Loucy (cell line): ENCODE data around the gene PACSIN2.

Experiments used
- H2AFZ ChIP-seq: fragments of 200-600 bp; sonication (generic); 2 replicates; pipeline ENCODE4 v1.6.0; 2016; ENCODE audit warnings: antibody characterized with exemption, mild to moderate bottlenecking, low read length, moderate library complexity
- H3F3A ChIP-seq: fragments of 200-600 bp; 2 replicates; pipeline ENCODE4 v1.6.0; 2016; ENCODE audit warnings: antibody characterized with exemption, low read depth, mild to moderate bottlenecking
- H3K27me3 ChIP-seq: fragments of 200-600 bp; sonication (generic); 2 replicates; pipeline ENCODE4 v1.6.1; 2014; ENCODE audit warnings: low read length, mild to moderate bottlenecking; ENCODE audit not compliant: insufficient read depth, poor library complexity, severe bottlenecking
- H3K36me3 ChIP-seq: fragments of 200-600 bp; sonication (generic); 2 replicates; pipeline ENCODE4 v1.6.1; 2016; ENCODE audit warnings: low read length; ENCODE audit not compliant: insufficient read depth
- H3K4me1 ChIP-seq: fragments of 200-600 bp; sonication (generic); 2 replicates; pipeline ENCODE4 v1.5.1; 2014; ENCODE audit warnings: low read length, mild to moderate bottlenecking; ENCODE audit not compliant: insufficient read depth, poor library complexity, severe bottlenecking
- H3K4me2 ChIP-seq: fragments of 200-600 bp; sonication (generic); 2 replicates; pipeline ENCODE4 v1.6.0; 2014; ENCODE audit warnings: antibody characterized with exemption, low read length, low read depth, mild to moderate bottlenecking; ENCODE audit not compliant: poor library complexity, severe bottlenecking
- H3K4me3 ChIP-seq: fragments of 200-600 bp; sonication (generic); 2 replicates; pipeline ENCODE4 v1.5.1; 2014; ENCODE audit warnings: low read length, mild to moderate bottlenecking, mixed read lengths; ENCODE audit not compliant: poor library complexity, severe bottlenecking
- H3K79me2 ChIP-seq: fragments of 200-600 bp; sonication (generic); 2 replicates; pipeline ENCODE4 v1.6.1; 2014; ENCODE audit warnings: low read length; ENCODE audit not compliant: insufficient read depth
- H3K9ac ChIP-seq: fragments of 200-600 bp; sonication (generic); 2 replicates; pipeline ENCODE4 v1.6.0; 2014; ENCODE audit warnings: mild to moderate bottlenecking, low read depth, low read length, moderate library complexity; ENCODE audit not compliant: poor library complexity, severe bottlenecking
- H3K9me2 ChIP-seq: fragments of 200-600 bp; sonication (generic); replicated peaks from 2 replicates; pipeline ENCODE4 v1.6.1; 2016; ENCODE audit warnings: low read depth, low read length, mixed read lengths
- H3K9me3 ChIP-seq: fragments of 200-600 bp; sonication (generic); 2 replicates; pipeline ENCODE4 v1.6.1; 2014; ENCODE audit warnings: mild to moderate bottlenecking, antibody characterized with exemption, low read length, low read depth; ENCODE audit not compliant: insufficient read depth
- H4K20me1 ChIP-seq: fragments of 200-600 bp; sonication (generic); 2 replicates; pipeline ENCODE4 v1.6.0; 2014; ENCODE audit warnings: antibody characterized with exemption, low read length, mild to moderate bottlenecking; ENCODE audit not compliant: insufficient read depth, poor library complexity, severe bottlenecking
- EZH2phosphoT487 ChIP-seq: fragments of 200-600 bp; IDR thresholded peaks from 2 replicates; pipeline ENCODE4 v1.6.1; 2018; ENCODE audit warnings: antibody characterized with exemption, mild to moderate bottlenecking, moderate library complexity, borderline replicate concordance
- TF ChIP-seq, protein P1 (sequence below): fragments of 200-600 bp; sonication (generic); conservative IDR thresholded peaks from 2 replicates; pipeline ENCODE4 v1.5.1; 2014; ENCODE audit warnings: mild to moderate bottlenecking, antibody characterized with exemption, low read length

PACSIN2 gene

DNA sequence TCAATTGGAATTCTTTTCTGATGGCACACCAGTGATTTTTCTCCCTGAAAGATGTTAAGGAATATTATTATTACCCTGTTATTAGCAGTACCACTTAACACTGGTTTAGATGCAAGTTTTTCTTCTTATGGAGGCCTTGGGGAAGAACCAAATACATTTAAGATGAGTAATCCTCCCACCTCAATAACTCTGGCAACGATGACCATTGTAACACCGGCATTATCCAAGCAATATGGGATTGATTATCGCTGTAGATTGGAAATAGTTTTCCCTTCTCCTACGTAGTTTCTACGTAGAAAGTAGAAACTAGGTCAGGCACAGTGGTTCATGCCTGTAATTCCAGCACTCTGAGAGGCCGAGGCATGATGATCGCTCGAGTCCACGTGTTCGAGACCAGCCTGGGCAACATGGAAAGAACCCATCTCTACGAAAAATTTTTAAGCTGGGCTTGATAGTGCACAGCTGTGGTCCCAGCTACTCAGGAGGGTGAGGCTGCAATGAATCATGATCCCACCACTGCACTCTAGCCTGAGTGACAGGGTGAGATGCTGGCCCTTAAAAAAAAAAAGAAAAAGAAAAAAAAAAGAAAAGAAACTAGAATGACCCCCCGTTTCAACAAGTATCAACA lies 45.5 kb downstream of the PACSIN2 start:
- Histone ChIP-seq H3F3A (peaks cover 2% of the 10 kb centered on the region; the same call in 1 of the 2 replicates), H3K79me2 (peaks cover 79% of the 10 kb centered on the region), H3K9me3 (no peaks in the 10 kb centered on the region), H3K4me2 (no peak overlapping the region), H3K27me3 (no peaks in the 10 kb centered on the region), H2AFZ (no peak overlapping the region), H3K9me2 (no peaks in the 10 kb centered on the region), H3K36me3 (0 out of 2 replicates have a peak, but pooled peaks cover 4% of the 10 kb centered on the region), H3K4me3 (no peak overlapping the region), H3K9ac (no peak overlapping the region), H3K4me1 (peaks cover 9% of the 10 kb centered on the region), H4K20me1 (peaks cover 42% of the 10 kb centered on the region)
- TF ChIP-seq, protein P1, sequence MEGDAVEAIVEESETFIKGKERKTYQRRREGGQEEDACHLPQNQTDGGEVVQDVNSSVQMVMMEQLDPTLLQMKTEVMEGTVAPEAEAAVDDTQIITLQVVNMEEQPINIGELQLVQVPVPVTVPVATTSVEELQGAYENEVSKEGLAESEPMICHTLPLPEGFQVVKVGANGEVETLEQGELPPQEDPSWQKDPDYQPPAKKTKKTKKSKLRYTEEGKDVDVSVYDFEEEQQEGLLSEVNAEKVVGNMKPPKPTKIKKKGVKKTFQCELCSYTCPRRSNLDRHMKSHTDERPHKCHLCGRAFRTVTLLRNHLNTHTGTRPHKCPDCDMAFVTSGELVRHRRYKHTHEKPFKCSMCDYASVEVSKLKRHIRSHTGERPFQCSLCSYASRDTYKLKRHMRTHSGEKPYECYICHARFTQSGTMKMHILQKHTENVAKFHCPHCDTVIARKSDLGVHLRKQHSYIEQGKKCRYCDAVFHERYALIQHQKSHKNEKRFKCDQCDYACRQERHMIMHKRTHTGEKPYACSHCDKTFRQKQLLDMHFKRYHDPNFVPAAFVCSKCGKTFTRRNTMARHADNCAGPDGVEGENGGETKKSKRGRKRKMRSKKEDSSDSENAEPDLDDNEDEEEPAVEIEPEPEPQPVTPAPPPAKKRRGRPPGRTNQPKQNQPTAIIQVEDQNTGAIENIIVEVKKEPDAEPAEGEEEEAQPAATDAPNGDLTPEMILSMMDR = no peak
- TF ChIP-seq EZH2phosphoT487 = no peak

DNA sequence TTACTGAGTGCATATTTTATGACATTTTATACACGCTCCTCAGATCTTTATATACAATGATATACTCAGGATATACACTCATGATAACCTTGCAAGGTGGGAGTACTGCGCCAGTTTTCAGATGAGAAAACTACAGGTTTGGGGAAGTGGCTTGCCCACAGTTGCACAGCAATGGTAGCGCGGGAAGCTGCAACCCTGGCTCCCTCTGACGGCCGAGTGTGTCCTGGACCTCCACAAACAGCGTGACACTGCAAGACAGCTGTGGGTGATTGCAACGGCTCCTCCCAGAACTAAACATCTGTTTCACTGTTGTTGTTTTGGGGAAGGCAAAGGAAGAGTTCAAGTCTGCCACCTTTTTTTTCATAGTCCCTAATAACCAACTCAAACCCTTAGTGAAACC lies 47.0 kb downstream of the PACSIN2 start:
- TF ChIP-seq EZH2phosphoT487 = no peak
- H3K4me3 ChIP-seq = no peak overlapping the region
- no peaks in the 10 kb centered on the region for H3K9me3 ChIP-seq
- peaks cover 4% of the 10 kb centered on the region; the same call in 1 of the 2 replicates for H3K36me3 ChIP-seq
- no peak overlapping the region for H2AFZ ChIP-seq
- H3K4me2 ChIP-seq = no peak overlapping the region
- no peaks in the 10 kb centered on the region for H3K27me3 ChIP-seq
- no peaks in the 10 kb centered on the region for H3K9me2 ChIP-seq
- peaks cover 9% of the 10 kb centered on the region for H3K4me1 ChIP-seq
- peaks cover 2% of the 10 kb centered on the region; the same call in 1 of the 2 replicates for H3F3A ChIP-seq
- no peak overlapping the region for H3K9ac ChIP-seq
- peaks cover 51% of the 10 kb centered on the region for H4K20me1 ChIP-seq
- H3K79me2 ChIP-seq = peaks cover 79% of the 10 kb centered on the region

DNA sequence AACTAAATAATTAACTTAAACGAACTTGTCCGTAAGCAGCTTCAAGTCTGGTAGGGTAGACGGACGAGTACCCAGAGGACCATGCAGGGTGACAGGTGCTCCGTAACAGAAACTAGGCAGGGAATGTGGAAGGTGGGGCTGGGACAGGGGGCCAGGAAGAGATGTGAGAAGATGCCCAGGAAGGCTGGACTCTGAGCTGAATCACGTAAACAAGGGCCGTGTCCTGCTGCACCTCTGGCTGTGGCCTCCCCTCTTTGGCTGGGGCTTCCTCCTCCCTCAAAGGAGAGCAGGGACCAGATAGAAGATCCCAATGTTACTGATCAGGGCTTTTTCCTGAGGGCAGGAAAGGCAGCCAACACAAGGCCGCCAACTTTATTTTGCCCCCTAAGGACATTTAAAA lies 47.9 kb downstream of the PACSIN2 start:
- H3K36me3 ChIP-seq = peaks cover 4% of the 10 kb centered on the region; the same call in 1 of the 2 replicates
- H3K79me2 ChIP-seq = peaks cover 78% of the 10 kb centered on the region
- H3K4me2 ChIP-seq = no peak overlapping the region

More for the DNA sequence above, 47.9 kb downstream of the PACSIN2 start:
- Histone ChIP-seq H3K9me2 (no peaks in the 10 kb centered on the region), H4K20me1 (peaks cover 53% of the 10 kb centered on the region), H3K9me3 (no peaks in the 10 kb centered on the region), H3F3A (peaks cover 2% of the 10 kb centered on the region; the same call in 1 of the 2 replicates), H3K4me3 (no peak overlapping the region), H3K9ac (no peak overlapping the region), H3K4me1 (peaks cover 9% of the 10 kb centered on the region), H2AFZ (no peak overlapping the region), H3K27me3 (no peaks in the 10 kb centered on the region)
- TF ChIP-seq EZH2phosphoT487 = no peak
- TF ChIP-seq, protein P1 = no peak
